Fibroblast of villous mesenchyme (primary cell): ENCODE data around the gene PRUNE1. TPM values are rescaled to one million over a fixed set of nuclear protein-coding genes. Genes with fewer than 3 reads are reported as not detected.

Source experiments
- DNase-seq: peaks from one replicate; pipeline ENCODE4 v3.0.0-alpha.2; 2010; ENCODE audit warnings: low read depth
- H3K4me3 ChIP-seq: 2 replicates; pipeline ENCODE4 v1.5.1; 2011; ENCODE audit warnings: low read depth, mild to moderate bottlenecking, low read length
- CTCF ChIP-seq: IDR thresholded peaks from 2 replicates; pipeline ENCODE4 v1.5.1; 2012; ENCODE audit warnings: low read depth, mild to moderate bottlenecking, low read length; ENCODE audit not compliant: insufficient read depth
- total RNA-seq: library from RNA; depleted of rRNA; stranded (reverse); fragments of >200 nt; gene quantifications from 2 replicates; pipeline ENCODE4 v1.2.3, GENCODE V29; 2012

The PRUNE1 gene
- total RNA-seq, 1 donor: 12.1 TPM

GRCh38 chr1:151005729-151006319 lies 2.4 kb upstream of the PRUNE1 start:
- DNase-seq: no peak
- peak overlapping the region; percentile 65 for H3K4me3 ChIP-seq
- TF ChIP-seq CTCF: no peak

- peak; percentile 91 for DNase-seq
- H3K4me3 ChIP-seq: peak within 1 kb of the TSS; percentile 65
- peak; percentile 66 for TF ChIP-seq CTCF
Measured at GRCh38 chr1:151006327-151007052, 1.8 kb upstream of the PRUNE1 start, which contains the start of gene MINDY1. Gene MINDY1, minus strand, starts transcription at chr1:151006902. Its CDS starts 4,285 bp downstream, at chr1:151002617.

GRCh38 chr1:151007853-151008243 lies 401 bp upstream of the PRUNE1 start:
- no peak for DNase-seq
- TF ChIP-seq CTCF: no peak
- H3K4me3 ChIP-seq: peak overlapping the region; percentile 87

- TF ChIP-seq CTCF: no peak
- peak overlapping the region; percentile 87 for H3K4me3 ChIP-seq
- DNase-seq: peak; percentile 58
Measured at GRCh38 chr1:151009206-151009587, 948 bp downstream of the PRUNE1 start.

GRCh38 chr1:151009674-151010345 lies 1.6 kb downstream of the PRUNE1 start:
- no peak for DNase-seq
- TF ChIP-seq CTCF: no peak
- H3K4me3 ChIP-seq: no peak overlapping the region

- no peak overlapping the region for H3K4me3 ChIP-seq
- no peak for DNase-seq
- no peak for TF ChIP-seq CTCF
Measured at GRCh38 chr1:151010346-151010726, 2.1 kb downstream of the PRUNE1 start.
